H1 (cell line): ENCODE measurements around the gene CCDC107. TPM values are rescaled to one million over a fixed set of nuclear protein-coding genes. Genes with fewer than 3 reads are reported as not detected.

Experiments
- CTCF ChIA-PET: fragments of 300-600 bp; sonication (Branson Sonifier 250); formaldehyde crosslinking; loops from one replicate; lab custom pipeline; 2021; ENCODE audit not compliant: partially characterized antibody; lab: Charles Lee
- POLR2A ChIA-PET: fragments of 300-600 bp; sonication (Branson Sonifier 250); formaldehyde crosslinking; loops from one replicate; lab custom pipeline; 2021; ENCODE audit warnings: inconsistent platforms; ENCODE audit not compliant: partially characterized antibody; lab: Charles Lee
- DNase-seq, 2 experiments: peaks; one replicate each; pipeline versions ENCODE4 v3.0.0 to v3.0.0-alpha.2; 2010 to 2022; ENCODE audit warnings: low spot score in 2 of 2, low read depth in 1 of 2, mixed read lengths in 1 of 2
- FAIRE-seq: peaks from 2 replicates; lab custom pipeline; 2011; peaks lifted over from hg19 to GRCh38; lab: Jason Lieb, UNC
- H2AFZ ChIP-seq: 2 replicates; pipeline ENCODE4 v1.8.1; 2012; ENCODE audit warnings: low read length, inconsistent platforms
- H2AK5ac ChIP-seq: 2 replicates; pipeline ENCODE4 v1.6.1; 2013; ENCODE audit warnings: low read depth, low read length
- H2BK120ac ChIP-seq: replicated peaks from 2 replicates; pipeline ENCODE3; 2013; ENCODE audit warnings: low read depth, low read length, inconsistent platforms
- H2BK12ac ChIP-seq: 2 replicates; pipeline ENCODE4 v1.6.1; 2013; ENCODE audit warnings: low read depth, low read length
- H2BK15ac ChIP-seq: 2 replicates; pipeline ENCODE4 v1.6.1; 2013; ENCODE audit warnings: low read length
- H2BK20ac ChIP-seq: 2 replicates; pipeline ENCODE4 v1.6.1; 2013; ENCODE audit warnings: low read length
- H2BK5ac ChIP-seq: 2 replicates; pipeline ENCODE4 v1.6.1; 2013; ENCODE audit warnings: low read depth, low read length
- H3K14ac ChIP-seq: 2 replicates; pipeline ENCODE4 v1.6.1; 2013; ENCODE audit warnings: inconsistent platforms; ENCODE audit not compliant: insufficient read length
- H3K18ac ChIP-seq: 2 replicates; pipeline ENCODE4 v1.6.1; 2013; ENCODE audit warnings: low read length; ENCODE audit errors: extremely low read depth
- H3K23ac ChIP-seq: 2 replicates; pipeline ENCODE4 v1.6.1; 2013; ENCODE audit warnings: inconsistent platforms; ENCODE audit not compliant: insufficient read length
- H3K23me2 ChIP-seq: 2 replicates; pipeline ENCODE4 v1.6.1; 2013; ENCODE audit warnings: low read depth, low read length
- H3K27ac ChIP-seq: 2 replicates; pipeline ENCODE4 v1.6.1; 2011; ENCODE audit warnings: low read depth, low read length, inconsistent platforms
- H3K27me3 ChIP-seq, 4 experiments: replicated peaks in 1 of 4; 1 replicate in 1 of 4; 2 replicates in 3 of 4; pipeline versions ENCODE4 v1.6.1 to v1.8.1; 2011 to 2013; ENCODE audit warnings: low read length in 3 of 4, mild to moderate bottlenecking in 3 of 4, inconsistent platforms in 2 of 4, mixed read lengths in 2 of 4, moderate library complexity in 1 of 4; ENCODE audit not compliant: control insufficient read depth in 3 of 4, insufficient read depth in 3 of 4; ENCODE audit errors: extremely low read depth in 1 of 4
- H3K36me3 ChIP-seq, 4 experiments: 2 replicates each; pipeline versions ENCODE4 v1.6.1 to v1.8.1; 2011 to 2013; ENCODE audit warnings: mild to moderate bottlenecking in 4 of 4, low read length in 3 of 4, moderate library complexity in 2 of 4, control low read depth in 1 of 4, inconsistent platforms in 1 of 4; ENCODE audit not compliant: insufficient read depth in 4 of 4, control insufficient read depth in 2 of 4
- H3K4ac ChIP-seq: replicated peaks from 2 replicates; pipeline ENCODE3; 2013; ENCODE audit warnings: low read length, low read depth, mixed read lengths, inconsistent platforms; ENCODE audit not compliant: insufficient read length
- H3K4me1 ChIP-seq, 4 experiments: replicated peaks in 1 of 4; 1 replicate in 1 of 4; 2 replicates in 3 of 4; pipeline versions ENCODE4 v1.6.1 to v1.8.1; 2011 to 2013; ENCODE audit warnings: low read length in 3 of 4, inconsistent platforms in 2 of 4, mixed read lengths in 1 of 4; ENCODE audit not compliant: insufficient read depth in 4 of 4, control insufficient read depth in 3 of 4
- H3K4me2 ChIP-seq, 2 experiments: 2 replicates each; pipeline versions ENCODE4 v1.6.1 to v1.8.1; 2011 to 2013; ENCODE audit warnings: low read depth in 2 of 2, low read length in 2 of 2, control low read depth in 1 of 2, inconsistent platforms in 1 of 2, mild to moderate bottlenecking in 1 of 2; ENCODE audit not compliant: insufficient read depth in 1 of 2
- H3K4me3 ChIP-seq, 4 experiments: fragments of 200-600, 300-600 bp in 1 of 4; sonication (generic), shearing (Covaris generic), sonication (Bioruptor Twin) in 1 of 4; 2 replicates each; pipeline versions ENCODE4 v1.5.1 to v1.8.1; 2011 to 2016; ENCODE audit warnings: low read length in 4 of 4, low read depth in 3 of 4, control low read depth in 2 of 4, inconsistent platforms in 2 of 4, mild to moderate bottlenecking in 2 of 4, mixed read lengths in 1 of 4, moderate library complexity in 1 of 4; ENCODE audit not compliant: insufficient read depth in 2 of 4; ENCODE audit errors: extremely low read depth in 1 of 4
- H3K56ac ChIP-seq: replicated peaks from 2 replicates; pipeline ENCODE3; 2013; ENCODE audit warnings: low read depth, mild to moderate bottlenecking, mixed read lengths, low read length, inconsistent platforms; ENCODE audit not compliant: insufficient read length
- H3K79me1 ChIP-seq: 2 replicates; pipeline ENCODE4 v1.6.1; 2013; ENCODE audit warnings: low read depth, low read length, control low read depth
- H3K79me2 ChIP-seq, 2 experiments: 2 replicates each; pipeline versions ENCODE4 v1.6.1 to v1.8.1; 2012 to 2013; ENCODE audit warnings: low read length in 2 of 2, mild to moderate bottlenecking in 2 of 2, inconsistent platforms in 1 of 2; ENCODE audit not compliant: insufficient read depth in 2 of 2, control insufficient read depth in 1 of 2
- H3K9ac ChIP-seq, 4 experiments: replicated peaks in 1 of 4; 1 replicate in 1 of 4; 2 replicates in 3 of 4; pipeline versions ENCODE4 v1.6.1 to v1.8.1; 2011 to 2013; ENCODE audit warnings: low read depth in 3 of 4, low read length in 3 of 4, control low read depth in 2 of 4, mild to moderate bottlenecking in 2 of 4, moderate library complexity in 2 of 4, inconsistent platforms in 1 of 4; ENCODE audit errors: extremely low read depth in 1 of 4
- H3K9me3 ChIP-seq, 2 experiments: 2 replicates each; pipeline versions ENCODE4 v1.6.1 to v1.8.1; 2012 to 2013; ENCODE audit warnings: mild to moderate bottlenecking in 2 of 2, moderate library complexity in 2 of 2, control low read depth in 1 of 2, inconsistent platforms in 1 of 2, low read depth in 1 of 2, low read length in 1 of 2, mixed read lengths in 1 of 2; ENCODE audit not compliant: insufficient read depth in 2 of 2
- H4K20me1 ChIP-seq, 2 experiments: replicated peaks in 1 of 2; 2 replicates each; pipeline versions ENCODE3 to v1.8.1; 2011 to 2013; ENCODE audit warnings: inconsistent platforms in 2 of 2, low read length in 2 of 2, mild to moderate bottlenecking in 1 of 2; ENCODE audit not compliant: insufficient read depth in 2 of 2, control insufficient read depth in 1 of 2
- H4K5ac ChIP-seq: 2 replicates; pipeline ENCODE4 v1.6.1; 2013; ENCODE audit warnings: low read length, low read depth, mixed read lengths, inconsistent platforms; ENCODE audit not compliant: insufficient read length
- H4K8ac ChIP-seq: 2 replicates; pipeline ENCODE4 v1.8.0; 2013; ENCODE audit warnings: mild to moderate bottlenecking, moderate library complexity, low read length, inconsistent platforms; ENCODE audit not compliant: insufficient read depth; ENCODE audit errors: extremely low read depth
- H4K91ac ChIP-seq: replicated peaks from 2 replicates; pipeline ENCODE3; 2013; ENCODE audit warnings: low read length, mixed read lengths, inconsistent platforms; ENCODE audit not compliant: insufficient read length
- ATF2 ChIP-seq: IDR thresholded peaks from 2 replicates; pipeline ENCODE4 v1.6.1; 2012; ENCODE audit warnings: low read length, inconsistent platforms
- CBX5 ChIP-seq: fragments of 300-800, 300-1000 bp; sonication (generic); IDR thresholded peaks from 2 replicates; pipeline ENCODE4 v1.7.1; 2016; ENCODE audit warnings: antibody characterized with exemption, low read length, low read depth
- CTCF ChIP-seq, 3 experiments: IDR thresholded peaks; 1 replicate in 2 of 3; 2 replicates in 1 of 3; pipeline versions ENCODE4 v1.5.1 to v1.6.1; 2011; ENCODE audit warnings: low read length in 3 of 3, mild to moderate bottlenecking in 3 of 3, inconsistent platforms in 2 of 3, low read depth in 1 of 3, moderate library complexity in 1 of 3; ENCODE audit not compliant: insufficient read depth in 1 of 3; ENCODE audit errors: control extremely low read depth in 1 of 3
- JUND ChIP-seq: IDR thresholded peaks from 2 replicates; pipeline ENCODE4 v1.6.1; 2011; ENCODE audit warnings: mild to moderate bottlenecking, improper control_type of control experiment, low read length
- RBBP5 ChIP-seq: IDR thresholded peaks from 2 replicates; pipeline ENCODE4 v1.7.1; 2012; ENCODE audit warnings: low read depth, mild to moderate bottlenecking, inconsistent platforms, low read length, moderate library complexity, borderline replicate concordance
- RXRA ChIP-seq: IDR thresholded peaks from 2 replicates; pipeline ENCODE4 v1.6.1; 2011; ENCODE audit warnings: low read depth, mild to moderate bottlenecking, low read length, moderate library complexity; ENCODE audit not compliant: insufficient read depth
- SUZ12 ChIP-seq: fragments of 200-600 bp; sonication (generic); IDR thresholded peaks from 2 replicates; pipeline ENCODE4 v1.6.1; 2012; ENCODE audit warnings: mild to moderate bottlenecking, inconsistent platforms, low read length, moderate library complexity, mixed read lengths
- TAF7 ChIP-seq: optimal IDR thresholded peaks from 2 replicates; pipeline ENCODE3; 2011; ENCODE audit warnings: low read depth, mild to moderate bottlenecking, inconsistent platforms, low read length, moderate library complexity, borderline replicate concordance
- WGBS, 2 experiments: shearing (Covaris generic) in 1 of 2; methylation state at CpG; one replicate each; pipeline versions ENCODE4 v1.1.6 to v1.1.7; 2013 to 2015; ENCODE audit warnings: low lambda C conversion rate in 2 of 2, mixed read lengths in 2 of 2, inconsistent platforms in 1 of 2, low coverage in 1 of 2, missing lambda C conversion rate in 1 of 2; ENCODE audit not compliant: insufficient replicate concordance in 2 of 2, insufficient coverage in 1 of 2, insufficient read length in 1 of 2; ENCODE audit errors: extremely low coverage in 1 of 2, missing lambda C conversion rate in 1 of 2; 5-methylcytosine and 5-hydroxymethylcytosine counted together
- polyA plus RNA-seq, 7 experiments: library from polyadenylated mRNA; depleted of rRNA in 3 of 7; stranded (reverse) in 5 of 7; unstranded in 2 of 7; fragments of >200 nt in 5 of 7; fragments of 200-250 nt in 2 of 7; gene quantifications; 1 replicate in 5 of 7; 2 replicates in 1 of 7; 4 replicates in 1 of 7; pipeline versions ENCODE4 v1.2.1 to v1.2.3, GENCODE V29; 2011 to 2013; ENCODE audit warnings: missing spikeins in 2 of 7, mixed read lengths in 2 of 7
- total RNA-seq: library from RNA; stranded (reverse); fragmentation: NEBNext Ultra II Directional; extraction: Animal tissue kit (Norgen Biotek cat#: 25700); gene quantifications from 2 replicates; pipeline ENCODE4 v1.2.1, GENCODE V29; 2021
- TF ChIP-seq, protein P1 (sequence below): IDR thresholded peaks from 2 replicates; pipeline ENCODE4 v1.6.1; 2012; ENCODE audit warnings: inconsistent platforms

Gene CCDC107
- total and polyA plus RNA-seq, 2 of the 8 experiments (the other 6 are each of a cell fraction or from before 2014, with no cell fraction given): 8.2 to 9.0 TPM

GRCh38 chr9:35674025-35674361 is 15.9 kb downstream of the CCDC107 start:
- no peak overlapping the region for H2BK20ac ChIP-seq
- H4K5ac ChIP-seq: no peak overlapping the region
- ChIA-PET POLR2A (interaction anchor here (0.6 to 7.6 kb wide), 8 partner anchors 9 to 54 kb away, joined by 4 to 63 read pairs (median 9); partner anchors contain the start of genes ARHGEF39, CCDC107, RMRP and TPM2), CTCF (interaction anchor here (0.6 to 6.3 kb wide), 7 partner anchors 9 to 96 kb away, joined by 3 to 77 read pairs (median 20); partner anchors contain the start of genes ARHGEF39, CCDC107 and RMRP)
- H3K23me2 ChIP-seq: peaks cover 2% of the 10 kb centered on the region; the same call in 1 of the 2 replicates
- no peak overlapping the region for H2AFZ ChIP-seq
- no peak overlapping the region for H3K4me3 ChIP-seq
- H3K18ac ChIP-seq: no peak overlapping the region
- H3K23ac ChIP-seq: no peak overlapping the region
- no peak overlapping the region for H2BK5ac ChIP-seq
- H3K27me3 ChIP-seq: peaks cover 0 to 3% (median 3%) of the 10 kb centered on the region in 4 experiments; a peak in 4 of 7 replicates
- H3K79me1 ChIP-seq: no peaks in the 10 kb centered on the region
- H3K79me2 ChIP-seq: no peaks in the 10 kb centered on the region
- no peak overlapping the region for H3K27ac ChIP-seq
- no peak overlapping the region for H3K4ac ChIP-seq
- no peak for DNase-seq
- no peak overlapping the region for H4K8ac ChIP-seq
- no peak overlapping the region for H4K91ac ChIP-seq
- no peak for FAIRE-seq
- H2BK15ac ChIP-seq: peak overlapping the region; percentile 31; the same call in 1 of the 2 replicates
- no peak overlapping the region for H3K4me2 ChIP-seq
- no peak overlapping the region for H2AK5ac ChIP-seq
- H4K20me1 ChIP-seq: no peaks in the 10 kb centered on the region
- H3K56ac ChIP-seq: no peak overlapping the region
- no peak overlapping the region for H3K9ac ChIP-seq
- H3K4me1 ChIP-seq: peaks cover 0 to 12% (median under 1%) of the 10 kb centered on the region in 4 experiments; a peak in 5 of 7 replicates
- no peak overlapping the region for H2BK12ac ChIP-seq
- no peak overlapping the region for H2BK120ac ChIP-seq
- 93% methylated on average over 3 of the region's 3 CpGs; no CpG with 5 or more reads in 1 of the 2 experiments for WGBS, 2 experiments
- H3K14ac ChIP-seq: no peak overlapping the region
- no peaks in the 10 kb centered on the region for H3K9me3 ChIP-seq
- no peaks in the 10 kb centered on the region for H3K36me3 ChIP-seq
- TF ChIP-seq, protein P1, sequence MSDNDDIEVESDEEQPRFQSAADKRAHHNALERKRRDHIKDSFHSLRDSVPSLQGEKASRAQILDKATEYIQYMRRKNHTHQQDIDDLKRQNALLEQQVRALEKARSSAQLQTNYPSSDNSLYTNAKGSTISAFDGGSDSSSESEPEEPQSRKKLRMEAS: no peak
- TF ChIP-seq ATF2 (no peak), CBX5 (no peak), TAF7 (no peak), SUZ12 (no peak), CTCF (IDR thresholded peaks at IDR 0.05; ENCODE audit: control extremely low read depth in 1 of 3, insufficient read depth in 1 of 3, low read depth in 1 of 3, low read length in 3 of 3) (no peak), RBBP5 (no peak), RXRA (no peak), JUND (no peak)
